K562 (cell line): ENCODE measurements around the gene EME2. TPM values are rescaled to one million over a fixed set of nuclear protein-coding genes. Genes with fewer than 3 reads are reported as not detected.
A peak's percentile ranks its signal among the peaks of the same experiment; 100 is the strongest.

Source experiments
- ATAC-seq: fragments of 200-7000 bp; cut with Tn5 transposase; 3 replicates; pipeline ENCODE4 v1.9.1; 2020; ENCODE audit warnings: moderate library complexity
- BruUV-seq: library from RNA; stranded (reverse); fragments of 400-500 nt; replicated peaks from 2 replicates; lab custom pipeline; 2021; lab: Mats Ljungman, UMichigan
- CTCF ChIA-PET: fragments of 300-600 bp; formaldehyde crosslinking; extraction: SDS; loops from one replicate; lab custom pipeline; 2021; ENCODE audit warnings: low intra/inter-chr PET ratio; lab: Yijun Ruan, JAX
- POLR2A ChIA-PET: fragments of 300-600, 350-650 bp; sonication (Branson Sonifier 250); formaldehyde crosslinking; extraction: SDS; loops from one replicate; lab custom pipeline; 2021; ENCODE audit warnings: antibody characterized with exemption, inconsistent platforms; lab: Yijun Ruan, JAX
- DNase-seq, 4 experiments: peaks; one replicate each; pipeline versions ENCODE4 v3.0.0 to v3.0.0-alpha.2; 2011 to 2018; ENCODE audit warnings: low spot score in 3 of 4, mixed read lengths in 3 of 4; ENCODE audit errors: extremely low read depth in 1 of 4
- FAIRE-seq: peaks from 2 replicates; lab custom pipeline; 2011; peaks lifted over from hg19 to GRCh38; lab: Jason Lieb, UNC
- H2AFZ ChIP-seq: 2 replicates; pipeline ENCODE4 v1.6.0; 2011; ENCODE audit warnings: low read depth, low read length, control low read depth, inconsistent platforms
- H3K27ac ChIP-seq: fragments of 200-600 bp; 3 replicates; pipeline ENCODE4 v1.8.0; 2011; ENCODE audit warnings: low read depth, mild to moderate bottlenecking, control low read depth, inconsistent platforms, low read length, moderate library complexity, mixed read lengths; ENCODE audit errors: extremely low read depth
- H3K27me3 ChIP-seq, 2 experiments: fragments of 300-600 bp in 1 of 2; 2 replicates in 1 of 2; 3 replicates in 1 of 2; pipeline versions ENCODE4 v1.6.0 to v1.8.0; 2011; ENCODE audit warnings: inconsistent platforms in 2 of 2, low read length in 2 of 2, mild to moderate bottlenecking in 1 of 2, mixed read lengths in 1 of 2, moderate library complexity in 1 of 2; ENCODE audit not compliant: control insufficient read depth in 2 of 2, insufficient read depth in 2 of 2
- H3K36me3 ChIP-seq: fragments of 300-600 bp; 3 replicates; pipeline ENCODE4 v1.8.0; 2011; ENCODE audit warnings: mild to moderate bottlenecking, low read length, inconsistent platforms; ENCODE audit not compliant: control insufficient read depth, insufficient read depth
- H3K4me1 ChIP-seq, 2 experiments: fragments of 200-600 bp in 1 of 2; replicated peaks in 1 of 2; 2 replicates in 1 of 2; 3 replicates in 1 of 2; pipeline versions ENCODE4 v1.5.1 to v1.8.0; 2011; ENCODE audit warnings: inconsistent platforms in 2 of 2, low read length in 2 of 2, mild to moderate bottlenecking in 1 of 2, mixed read lengths in 1 of 2, moderate library complexity in 1 of 2; ENCODE audit not compliant: control insufficient read depth in 2 of 2, insufficient read depth in 2 of 2
- H3K4me2 ChIP-seq: 2 replicates; pipeline ENCODE4 v1.6.1; 2011; ENCODE audit warnings: low read length, control low read depth, inconsistent platforms, mixed read lengths; ENCODE audit not compliant: insufficient read depth
- H3K4me3 ChIP-seq: fragments of 200-600 bp; sonication (generic), shearing (Covaris generic); 2 replicates; pipeline ENCODE4 v1.5.1; 2016; ENCODE audit warnings: control low read depth, inconsistent platforms
- H3K79me2 ChIP-seq: fragments of 200-600 bp; 3 replicates; pipeline ENCODE4 v1.8.0; 2011; ENCODE audit warnings: low read length, inconsistent platforms; ENCODE audit not compliant: control insufficient read depth, insufficient read depth
- H3K9ac ChIP-seq, 2 experiments: 2 replicates each; pipeline versions ENCODE4 v1.6.0 to v1.6.1; 2011; ENCODE audit warnings: low read depth in 2 of 2, low read length in 2 of 2, control low read depth in 1 of 2, inconsistent platforms in 1 of 2, mild to moderate bottlenecking in 1 of 2, mixed read lengths in 1 of 2; ENCODE audit not compliant: insufficient read depth in 1 of 2
- H3K9me1 ChIP-seq: one replicate; pipeline ENCODE4 v1.6.0; 2011; ENCODE audit warnings: inconsistent platforms, mild to moderate bottlenecking, low read length, moderate library complexity; ENCODE audit not compliant: control insufficient read depth, insufficient read depth
- H3K9me3 ChIP-seq: replicated peaks from 2 replicates; pipeline ENCODE4 v1.5.1; 2011; ENCODE audit warnings: low read depth, low read length, inconsistent platforms; ENCODE audit not compliant: control insufficient read depth, insufficient read depth
- H4K20me1 ChIP-seq: replicated peaks from 2 replicates; pipeline ENCODE4 v1.6.1; 2011; ENCODE audit warnings: low read length, inconsistent platforms, mixed read lengths; ENCODE audit not compliant: control insufficient read depth, insufficient read depth
- ARID2 ChIP-seq: fragments of 450-650 bp; IDR thresholded peaks from 2 replicates; pipeline ENCODE4 v1.6.1; 2017; ENCODE audit warnings: antibody characterized with exemption, mild to moderate bottlenecking
- ATF2 ChIP-seq: sonication (generic); formaldehyde crosslinking; IDR thresholded peaks from 2 replicates; pipeline ENCODE4 v1.8.1; 2022; ENCODE audit warnings: missing genetic modification reagents
- CGGBP1 ChIP-seq: fragments of 250-450 bp; sonication (Bioruptor Pico); IDR thresholded peaks from 2 replicates; pipeline ENCODE4 v1.9.0; 2021; ENCODE audit warnings: mild to moderate bottlenecking
- ELF1 ChIP-seq: fragments of 200-800 bp; sonication (Bioruptor generic); IDR thresholded peaks from 2 replicates; pipeline ENCODE4 v1.6.1; 2016; ENCODE audit warnings: missing genetic modification characterization, missing compliant biosample characterization
- FOXM1 ChIP-seq, 2 experiments: fragments of 450-650 bp in 1 of 2; sonication (generic) in 1 of 2; formaldehyde crosslinking in 1 of 2; IDR thresholded peaks; 2 replicates each; pipeline versions ENCODE4 v1.6.1 to v1.9.0; 2017 to 2022; ENCODE audit warnings: low read depth in 2 of 2, mild to moderate bottlenecking in 2 of 2, missing genetic modification reagents in 1 of 2, moderate library complexity in 1 of 2
- GTF2F1 ChIP-seq: IDR thresholded peaks from 2 replicates; pipeline ENCODE4 v1.6.1; 2011; ENCODE audit warnings: low read depth, low read length, improper control_type of control experiment
- HIVEP1 ChIP-seq: fragments of 250-450 bp; sonication (Bioruptor Pico); IDR thresholded peaks from 2 replicates; pipeline ENCODE4 v1.4.0; 2020; ENCODE audit warnings: mild to moderate bottlenecking
- MCM5 ChIP-seq: fragments of 450-650 bp; IDR thresholded peaks from 2 replicates; pipeline ENCODE4 v1.6.1; 2016; ENCODE audit warnings: low read depth
- NFYB ChIP-seq: IDR thresholded peaks from 2 replicates; pipeline ENCODE4 v1.6.1; 2011; ENCODE audit warnings: mild to moderate bottlenecking, moderate library complexity; ENCODE audit not compliant: insufficient read length; ENCODE audit errors: extremely low read depth
- PCBP1 ChIP-seq: fragments of 200-400 bp; formaldehyde crosslinking; IDR thresholded peaks from 2 replicates; pipeline ENCODE4 v1.6.1; 2018; ENCODE audit warnings: mild to moderate bottlenecking, low read depth, low read length; ENCODE audit not compliant: poor library complexity, severe bottlenecking
- POLR2A ChIP-seq: fragments of 450-650 bp; conservative IDR thresholded peaks from 2 replicates; pipeline ENCODE4 v1.6.1; 2016
- POLR2AphosphoS2 ChIP-seq: IDR thresholded peaks from 2 replicates; pipeline ENCODE4 v1.6.1; 2012; ENCODE audit warnings: low read length, improper control_type of control experiment
- POLR2B ChIP-seq: fragments of 450-650 bp; IDR thresholded peaks from 2 replicates; pipeline ENCODE4 v1.6.1; 2018; ENCODE audit warnings: low read depth; ENCODE audit not compliant: partially characterized antibody
- SAFB ChIP-seq: fragments of 200-400 bp; formaldehyde crosslinking; IDR thresholded peaks from 2 replicates; pipeline ENCODE4 v1.6.1; 2017; ENCODE audit warnings: low read depth, low read length, borderline replicate concordance
- SUPT5H ChIP-seq: fragments of 450-650 bp; IDR thresholded peaks from 2 replicates; pipeline ENCODE4 v1.6.1; 2016
- TAF15 ChIP-seq: fragments of 200-400 bp; formaldehyde crosslinking; IDR thresholded peaks from 2 replicates; pipeline ENCODE4 v1.6.1; 2017; ENCODE audit warnings: mild to moderate bottlenecking, low read depth, low read length, moderate library complexity
- TEAD4 ChIP-seq, 2 experiments: sonication (generic) in 1 of 2; formaldehyde crosslinking in 1 of 2; IDR thresholded peaks; 2 replicates each; pipeline versions ENCODE4 v1.6.1 to v1.8.0; 2012 to 2022; ENCODE audit warnings: borderline replicate concordance in 1 of 2, inconsistent platforms in 1 of 2, low read length in 1 of 2, mild to moderate bottlenecking in 1 of 2, missing genetic modification reagents in 1 of 2
- ZNF589 ChIP-seq: fragments of 200-800 bp; sonication (Bioruptor generic); IDR thresholded peaks from 2 replicates; pipeline ENCODE4 v1.6.1; 2016; ENCODE audit warnings: low read depth, missing genetic modification characterization, missing compliant biosample characterization
- WGBS: fragments of 100-300 bp; shearing (Covaris generic); methylation state at CpG from one replicate; pipeline ENCODE4 v1.1.6; 2016; ENCODE audit warnings: low coverage, mixed read lengths; ENCODE audit not compliant: insufficient coverage; ENCODE audit errors: missing lambda C conversion rate; 5-methylcytosine and 5-hydroxymethylcytosine counted together
- in situ Hi-C: fragments of 300-500 bp; cut with MboI; formaldehyde crosslinking; loops from 4 replicates; pipeline ENCODE4 v1.15.0; 2018; ENCODE audit warnings: inconsistent platforms, mixed read lengths
- intact Hi-C: fragments of 100-400 bp; cut with micrococcal nuclease; formaldehyde crosslinking; loops from 2 replicates; pipeline ENCODE4 v1.14.2; 2022
- polyA plus RNA-seq, 8 experiments: library from polyadenylated mRNA; depleted of rRNA in 4 of 8; stranded (reverse) in 5 of 8; unstranded in 3 of 8; fragments of >200 nt; fragmentation: Nextera tagmentation in 2 of 8; fragmentation: Illumina TruSeq in 1 of 8; extraction: Ambion mirVana in 2 of 8; extraction: Trizol in 1 of 8; gene quantifications; 2 replicates each; pipeline versions ENCODE4 v1.2.1 to v1.2.3, GENCODE V29; 2011 to 2014; ENCODE audit warnings: inconsistent platforms in 1 of 8, missing spikeins in 1 of 8
- total RNA-seq, 7 experiments: library from RNA; depleted of rRNA in 6 of 7; stranded (reverse); fragments of >200 nt in 6 of 7; fragmentation: Illumina TruSeq in 2 of 7; extraction: Trizol in 2 of 7; gene quantifications; 2 replicates each; pipeline versions ENCODE4 v1.2.1 to v1.2.3, GENCODE V29; 2011 to 2021; ENCODE audit warnings: low replicate concordance in 1 of 7
- TF ChIP-seq, protein P1 (sequence below): fragments of 450-650 bp; formaldehyde crosslinking; IDR thresholded peaks from 2 replicates; pipeline ENCODE4 v1.4.0; 2020; ENCODE audit warnings: mild to moderate bottlenecking, moderate library complexity

EME2 gene
- total and polyA plus RNA-seq, 9 of the 15 experiments (the other 6 are each of a cell fraction or from before 2014, with no cell fraction given), result 0.35 to 19.9 (median 3.5) TPM

DNA sequence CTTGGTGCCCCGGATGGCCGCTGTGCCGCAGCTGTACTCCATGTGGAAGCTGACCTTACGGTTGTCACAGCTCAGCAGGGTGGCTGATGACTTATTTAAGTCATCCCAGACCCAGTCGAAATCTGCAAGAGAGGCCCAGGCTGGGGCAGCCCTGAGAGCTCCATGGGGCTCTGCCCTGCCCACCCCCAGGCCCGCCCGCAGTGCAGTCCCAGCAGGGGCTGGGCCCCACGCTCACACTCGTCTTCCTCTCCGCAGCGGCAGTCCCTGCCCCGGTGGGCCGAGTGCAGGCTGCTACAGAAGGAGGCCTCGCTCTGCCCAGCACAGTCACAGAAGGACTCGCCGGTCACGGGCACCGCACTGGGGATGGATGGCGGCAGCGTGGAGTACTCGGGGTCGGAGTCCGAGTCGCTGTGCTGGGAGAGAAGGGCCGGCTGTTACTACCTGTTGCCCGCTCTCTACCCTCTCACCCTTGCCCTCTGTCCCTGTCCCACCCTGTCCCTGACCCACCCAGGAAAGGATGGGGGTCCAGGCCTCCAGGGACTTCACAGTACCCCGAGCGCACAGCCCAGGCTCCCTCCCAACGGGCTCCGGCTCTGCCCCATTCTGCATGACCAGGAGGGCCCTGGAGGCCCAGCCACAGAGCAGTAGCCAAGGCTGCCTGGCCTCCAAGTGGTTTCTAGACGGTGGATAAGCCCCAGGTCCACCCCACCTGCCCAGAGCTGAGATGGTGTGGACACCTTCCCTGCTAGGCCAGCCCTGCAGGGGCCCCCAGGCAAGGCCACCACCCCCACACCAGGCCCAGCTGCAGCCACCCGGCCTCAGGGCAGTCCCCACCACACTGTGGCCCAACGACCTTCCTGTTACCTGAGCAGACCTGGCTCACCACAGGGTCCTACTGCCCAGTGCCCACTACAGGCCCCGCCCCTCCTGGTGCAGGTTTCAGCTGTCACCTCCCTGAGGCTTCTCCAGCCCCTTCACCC is 5.9 kb downstream of the EME2 start:
- no peak overlapping the region for H3K27ac ChIP-seq
- 74% methylated on average over 26 of the region's 34 CpGs for whole genome bisulfite sequencing
- no peak overlapping the region for H3K4me2 ChIP-seq
- peaks cover 52% of the 10 kb centered on the region; the same call in 2 of the 3 replicates for H3K36me3 ChIP-seq
- POLR2A ChIA-PET, result interaction anchor here (0.6 to 1.4 kb wide), 7 partner anchors 8 to 1343 kb away, joined by 3 to 8 read pairs (median 3); partner anchors contain the start of genes ECI1, MSRB1 and RPS2
- TSS peak; percentile 23 for BruUV-seq
- no peak overlapping the region for H3K4me3 ChIP-seq
- peaks cover 9 to 89% of the 10 kb centered on the region in 2 experiments; a peak in 4 of 5 replicates for H3K4me1 ChIP-seq
- peaks cover 3% of the 10 kb centered on the region; the same call in 1 of the 2 replicates for H4K20me1 ChIP-seq
- no peak for ATAC-seq
- intact Hi-C loops (no loop called here), in situ Hi-C loops (no loop called here)
- H3K9me3 ChIP-seq, result no peaks in the 10 kb centered on the region
- CTCF ChIA-PET, result no interaction called here
- H2AFZ ChIP-seq, result no peak overlapping the region
- peaks cover 2% of the 10 kb centered on the region for H3K9me1 ChIP-seq
- H3K9ac ChIP-seq, result peak overlapping the region in 1 of 2 experiments; percentile 84; a peak in 2 of 4 replicates
- no peaks in the 10 kb centered on the region for H3K27me3 ChIP-seq
- peaks cover 32% of the 10 kb centered on the region for H3K79me2 ChIP-seq
- DNase-seq, result no peak
- no peak for FAIRE-seq
- TF ChIP-seq NFYB, result no peak
- no peak for TF ChIP-seq GTF2F1
- TF ChIP-seq SAFB, result 0 out of 2 replicates have a peak, but pooled peaks have one; percentile 15
- TF ChIP-seq POLR2B, result peak; percentile 20
- no peak for TF ChIP-seq ATF2 (CRISPR knock-in tag)
- TF ChIP-seq POLR2AphosphoS2, result peak; percentile 45; the same call in 1 of the 2 replicates
- peak; percentile 15 for TF ChIP-seq PCBP1
- TF ChIP-seq TEAD4 (IDR thresholded peaks at IDR 0.05; ENCODE audit: low read length), result no peak
- TF ChIP-seq TEAD4 (CRISPR knock-in tag; IDR thresholded peaks at IDR 0.05; ENCODE audit: borderline replicate concordance), result no peak
- 0 out of 2 replicates have a peak, but pooled peaks have one; percentile 20 for TF ChIP-seq SUPT5H
- TF ChIP-seq, protein P1, sequence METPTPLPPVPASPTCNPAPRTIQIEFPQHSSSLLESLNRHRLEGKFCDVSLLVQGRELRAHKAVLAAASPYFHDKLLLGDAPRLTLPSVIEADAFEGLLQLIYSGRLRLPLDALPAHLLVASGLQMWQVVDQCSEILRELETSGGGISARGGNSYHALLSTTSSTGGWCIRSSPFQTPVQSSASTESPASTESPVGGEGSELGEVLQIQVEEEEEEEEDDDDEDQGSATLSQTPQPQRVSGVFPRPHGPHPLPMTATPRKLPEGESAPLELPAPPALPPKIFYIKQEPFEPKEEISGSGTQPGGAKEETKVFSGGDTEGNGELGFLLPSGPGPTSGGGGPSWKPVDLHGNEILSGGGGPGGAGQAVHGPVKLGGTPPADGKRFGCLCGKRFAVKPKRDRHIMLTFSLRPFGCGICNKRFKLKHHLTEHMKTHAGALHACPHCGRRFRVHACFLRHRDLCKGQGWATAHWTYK (CRISPR knock-in tag), result no peak
- TF ChIP-seq CGGBP1 (CRISPR knock-in tag), result no peak
- no peak for TF ChIP-seq ZNF589 (CRISPR knock-in tag)
- TF ChIP-seq HIVEP1 (CRISPR knock-in tag), result no peak
- TF ChIP-seq MCM5, result no peak
- TF ChIP-seq FOXM1 (IDR thresholded peaks at IDR 0.05; ENCODE audit: low read depth), result no peak
- TF ChIP-seq FOXM1 (CRISPR knock-in tag; IDR thresholded peaks at IDR 0.05; ENCODE audit: low read depth), result no peak
- TF ChIP-seq ELF1, result no peak
- TF ChIP-seq ARID2, result no peak
- TF ChIP-seq TAF15, result peak; percentile 75; the same call in 1 of the 2 replicates
- peak; percentile 39; the same call in 1 of the 2 replicates for TF ChIP-seq POLR2A
